ENCODE results near the gene CDK17. TPM values are rescaled to one million over a fixed set of nuclear protein-coding genes. Genes with fewer than 3 reads are reported as not detected.

Gene CDK17
- total RNA-seq, 1 experiment from 2014 or later: 21.4 TPM

- Histone ChIP-seq H4K20me1 (ENCODE audit: insufficient read depth) (no peaks in the 10 kb centered on the region), H3K9me2 (ENCODE audit: insufficient read depth) (no peaks in the 10 kb centered on the region), H3K4me3 (replicated peaks in 1 of 2; ENCODE audit: low read depth in 1 of 2, low read length in 2 of 2) (no peak overlapping the region), H3K36me3 (ENCODE audit: control insufficient read depth in 1 of 2, insufficient read depth in 2 of 2, low read length in 2 of 2) (peaks cover 0 to 1% of the 10 kb centered on the region in 2 experiments; a peak in 1 of 4 replicates), H3K4me1 (ENCODE audit: control insufficient read depth in 1 of 2, insufficient read depth in 2 of 2, low read length in 2 of 2) (no peaks in the 10 kb centered on the region), H2AFZ (ENCODE audit: low read depth, low read length, poor library complexity, severe bottlenecking) (no peak overlapping the region), H3K4me2 (ENCODE audit: low read length) (no peak overlapping the region), H3K79me2 (ENCODE audit: insufficient read depth, low read length) (peaks cover 77% of the 10 kb centered on the region), H3K27ac (ENCODE audit: low read depth, low read length) (no peak overlapping the region), H3K27me3 (ENCODE audit: insufficient read depth, low read length) (no peaks in the 10 kb centered on the region), H3K9me3 (ENCODE audit: control insufficient read depth in 1 of 2, insufficient read depth in 1 of 2, low read depth in 1 of 2, low read length in 2 of 2) (no peaks in the 10 kb centered on the region), H3K9ac (ENCODE audit: low read length) (no peak overlapping the region)
- ATAC-seq (no peak), DNase-seq (ENCODE audit: low read depth, low spot score) (no peak)
- ChIA-PET RAD21 (ENCODE audit: low non-redundant PET in 1 of 2, low total read pairs in 2 of 2, uncharacterized antibody in 2 of 2, unreplicated experiment in 2 of 2) (interaction anchor here in 1 of 2 experiments (0.6 kb wide), 1 partner anchor 243 kb away, joined by 7 read pairs; no protein-coding TSS in a partner anchor), CTCF (no interaction called here), POLR2A (no interaction called here)
- no TSS peak for BruUV-seq (replicated peaks)
- intact Hi-C loops (cut with micrococcal nuclease): no loop called here
- TF ChIP-seq CBX3 (IDR thresholded peaks at IDR 0.05; ENCODE audit: low read depth): no peak
- TF ChIP-seq YY1 (IDR thresholded peaks at IDR 0.05; ENCODE audit: extremely low read depth, insufficient replicate concordance, low read depth, low read length): no peak
- no peak for TF ChIP-seq SRF (IDR thresholded peaks at IDR 0.05; ENCODE audit: low read depth)
- TF ChIP-seq SP1 (IDR thresholded peaks at IDR 0.05; ENCODE audit: low read depth): no peak
- no peak for TF ChIP-seq REST (IDR thresholded peaks at IDR 0.05; ENCODE audit: low read depth)
- no peak for TF ChIP-seq POLR2AphosphoS5 (IDR thresholded peaks at IDR 0.05; ENCODE audit: low read depth, low read length)
- TF ChIP-seq JUND (IDR thresholded peaks at IDR 0.05): no peak
- TF ChIP-seq EZH2 (IDR thresholded peaks at IDR 0.05): no peak
- no peak for TF ChIP-seq TCF7L2 (IDR thresholded peaks at IDR 0.05; ENCODE audit: borderline replicate concordance, extremely low read depth, insufficient read depth, insufficient read length)
- no peak for TF ChIP-seq ZBTB33 (IDR thresholded peaks at IDR 0.05; ENCODE audit: extremely low read depth, insufficient replicate concordance, low read length)
- TF ChIP-seq SIN3A (IDR thresholded peaks at IDR 0.05; ENCODE audit: low read depth): no peak
- TF ChIP-seq POLR2A (IDR thresholded peaks at IDR 0.05; ENCODE audit: borderline replicate concordance, extremely low read depth, insufficient read depth, insufficient read length): no peak
Observed at GRCh38 chr12:96241846-96242256, 158.4 kb downstream of the CDK17 start.

All from HCT116 (cell line).